Measurements from ENCODE around the gene SERPINB1. TPM values are rescaled to one million over a fixed set of nuclear protein-coding genes. Genes with fewer than 3 reads are reported as not detected.

Gene SERPINB1
- total and polyA plus RNA-seq, 2 donors (not counting 3 experiments of a cell fraction or from before 2014, with no cell fraction given) = 6.7 to 24.0 TPM

DNA sequence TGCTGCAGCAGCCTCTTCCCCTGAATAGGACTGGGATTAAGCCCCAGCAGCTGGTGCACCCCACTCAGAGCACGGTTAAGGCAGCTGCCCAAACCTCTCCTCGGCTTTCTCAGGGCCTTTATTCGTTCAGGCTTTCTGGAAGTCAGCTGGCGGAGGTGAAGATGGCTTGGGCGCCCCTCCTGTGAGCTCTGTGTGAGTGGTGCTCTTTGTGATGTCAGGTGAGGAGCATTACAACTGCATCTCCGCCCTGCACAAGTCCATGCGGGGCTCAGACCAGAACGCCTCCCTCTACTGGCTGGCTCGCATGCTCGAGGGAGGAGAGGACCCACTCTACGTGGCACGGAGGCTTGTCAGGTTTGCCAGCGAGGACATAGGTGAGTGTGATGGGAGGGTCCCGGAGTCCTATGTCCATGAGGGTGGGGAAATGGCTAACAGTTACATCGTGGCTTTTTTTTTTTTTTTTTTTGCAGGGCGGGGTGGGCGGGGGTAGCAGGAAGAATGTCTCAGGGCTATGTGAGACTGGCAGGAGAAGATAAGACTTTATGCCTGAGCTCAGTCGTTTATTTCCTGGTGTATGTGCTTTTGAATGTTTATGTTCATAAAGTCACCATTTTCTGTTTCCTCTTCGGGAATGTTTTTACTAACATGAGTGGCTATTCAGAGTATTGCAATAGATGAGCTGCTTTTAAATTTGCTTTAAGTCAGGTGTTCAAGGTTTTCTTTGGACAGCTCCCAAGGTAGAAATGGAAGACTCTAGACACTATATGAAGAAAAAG lies 58.3 kb downstream of the SERPINB1 start:
- H3K27ac ChIP-seq (ENCODE audit: insufficient read depth, low read depth, low read length) = peak overlapping the region; percentile 73

More for the DNA sequence above, 58.3 kb downstream of the SERPINB1 start:
- Histone ChIP-seq H3K4me1 (ENCODE audit: control insufficient read depth, extremely low read depth, insufficient read depth, low read length) (peaks cover 23% of the 10 kb centered on the region), H3K4me2 (ENCODE audit: insufficient read depth, low read length) (peak overlapping the region; percentile 64), H3K79me2 (ENCODE audit: control insufficient read depth, insufficient read depth, low read length) (peaks cover 33% of the 10 kb centered on the region), H3K27me3 (ENCODE audit: control insufficient read depth in 2 of 2, insufficient read depth in 2 of 2, low read length in 2 of 2) (no peaks in the 10 kb centered on the region), H2AFZ (ENCODE audit: low read depth, low read length) (no peak overlapping the region), H4K20me1 (replicated peaks; ENCODE audit: control insufficient read depth, extremely low read depth, insufficient read depth, low read length) (no peaks in the 10 kb centered on the region), H3K4me3 (replicated peaks in 1 of 3; ENCODE audit: insufficient read depth in 1 of 3, low read depth in 1 of 3, low read length in 3 of 3) (peak overlapping the region in 1 of 3 experiments; percentile 8), H3K9ac (replicated peaks; ENCODE audit: extremely low read depth, insufficient read depth, low read length) (peak overlapping the region; percentile 25), H3K9me3 (replicated peaks; ENCODE audit: control insufficient read depth, insufficient read depth, low read length) (no peaks in the 10 kb centered on the region), H3K36me3 (ENCODE audit: control insufficient read depth in 2 of 2, extremely low read depth in 1 of 2, insufficient read depth in 2 of 2, low read length in 2 of 2) (peaks cover 0 to 26% of the 10 kb centered on the region in 2 experiments), H3K9me1 (replicated peaks; ENCODE audit: control insufficient read depth, extremely low read depth, insufficient read depth, low read length) (no peaks in the 10 kb centered on the region)
- DNase-seq (ENCODE audit: low read depth, low spot score) = peak; percentile 94
- BruUV-seq (replicated peaks) = no TSS peak
- dilution Hi-C loops (cut with MboI; ENCODE audit: extremely low pct_ligation_motif_present, low sequenced_read_pairs) (no loop called here), intact Hi-C loops (cut with micrococcal nuclease) (loop anchor here (1.0 kb wide), 1 partner anchor 16 kb away; no protein-coding TSS in a partner anchor)
- CTCF ChIA-PET = interaction anchor here (0.6 to 3.1 kb wide), 22 partner anchors 8 to 1187 kb away, joined by 3 to 54 read pairs (median 4); partner anchors contain the start of genes MYLK4, SERPINB1, SERPINB9 and WRNIP1
- TF ChIP-seq POLR2AphosphoS5 (IDR thresholded peaks at IDR 0.05; ENCODE audit: insufficient read depth, low read depth, low read length) (no peak), EZH2 (IDR thresholded peaks at IDR 0.05; ENCODE audit: borderline replicate concordance, low read depth, low read length, severe bottlenecking) (no peak), GATA2 (IDR thresholded peaks at IDR 0.05; ENCODE audit: insufficient read depth, insufficient read length, low read depth, low read length) (peak; percentile 44)
- TF ChIP-seq, protein P1, sequence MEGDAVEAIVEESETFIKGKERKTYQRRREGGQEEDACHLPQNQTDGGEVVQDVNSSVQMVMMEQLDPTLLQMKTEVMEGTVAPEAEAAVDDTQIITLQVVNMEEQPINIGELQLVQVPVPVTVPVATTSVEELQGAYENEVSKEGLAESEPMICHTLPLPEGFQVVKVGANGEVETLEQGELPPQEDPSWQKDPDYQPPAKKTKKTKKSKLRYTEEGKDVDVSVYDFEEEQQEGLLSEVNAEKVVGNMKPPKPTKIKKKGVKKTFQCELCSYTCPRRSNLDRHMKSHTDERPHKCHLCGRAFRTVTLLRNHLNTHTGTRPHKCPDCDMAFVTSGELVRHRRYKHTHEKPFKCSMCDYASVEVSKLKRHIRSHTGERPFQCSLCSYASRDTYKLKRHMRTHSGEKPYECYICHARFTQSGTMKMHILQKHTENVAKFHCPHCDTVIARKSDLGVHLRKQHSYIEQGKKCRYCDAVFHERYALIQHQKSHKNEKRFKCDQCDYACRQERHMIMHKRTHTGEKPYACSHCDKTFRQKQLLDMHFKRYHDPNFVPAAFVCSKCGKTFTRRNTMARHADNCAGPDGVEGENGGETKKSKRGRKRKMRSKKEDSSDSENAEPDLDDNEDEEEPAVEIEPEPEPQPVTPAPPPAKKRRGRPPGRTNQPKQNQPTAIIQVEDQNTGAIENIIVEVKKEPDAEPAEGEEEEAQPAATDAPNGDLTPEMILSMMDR (IDR thresholded peaks at IDR 0.05; ENCODE audit: extremely low read depth in 1 of 2, insufficient read depth in 1 of 2, low read depth in 1 of 2, low read length in 2 of 2) = peak in 1 of 2 donors; percentile 35
- TF ChIP-seq, protein P2, sequence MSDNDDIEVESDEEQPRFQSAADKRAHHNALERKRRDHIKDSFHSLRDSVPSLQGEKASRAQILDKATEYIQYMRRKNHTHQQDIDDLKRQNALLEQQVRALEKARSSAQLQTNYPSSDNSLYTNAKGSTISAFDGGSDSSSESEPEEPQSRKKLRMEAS (IDR thresholded peaks at IDR 0.05; ENCODE audit: insufficient read depth, insufficient read length) = no peak
- peak; percentile 86 for FAIRE-seq
- POLR2A ChIA-PET = interaction anchor here (0.7 to 2.5 kb wide), 4 partner anchors 11 to 18 kb away, joined by 3 to 12 read pairs (median 6); partner anchors contain the start of gene WRNIP1

All from endothelial cell of umbilical vein (primary cell).